Measurements from ENCODE around the gene KAZN.

Gene KAZN

DNA sequence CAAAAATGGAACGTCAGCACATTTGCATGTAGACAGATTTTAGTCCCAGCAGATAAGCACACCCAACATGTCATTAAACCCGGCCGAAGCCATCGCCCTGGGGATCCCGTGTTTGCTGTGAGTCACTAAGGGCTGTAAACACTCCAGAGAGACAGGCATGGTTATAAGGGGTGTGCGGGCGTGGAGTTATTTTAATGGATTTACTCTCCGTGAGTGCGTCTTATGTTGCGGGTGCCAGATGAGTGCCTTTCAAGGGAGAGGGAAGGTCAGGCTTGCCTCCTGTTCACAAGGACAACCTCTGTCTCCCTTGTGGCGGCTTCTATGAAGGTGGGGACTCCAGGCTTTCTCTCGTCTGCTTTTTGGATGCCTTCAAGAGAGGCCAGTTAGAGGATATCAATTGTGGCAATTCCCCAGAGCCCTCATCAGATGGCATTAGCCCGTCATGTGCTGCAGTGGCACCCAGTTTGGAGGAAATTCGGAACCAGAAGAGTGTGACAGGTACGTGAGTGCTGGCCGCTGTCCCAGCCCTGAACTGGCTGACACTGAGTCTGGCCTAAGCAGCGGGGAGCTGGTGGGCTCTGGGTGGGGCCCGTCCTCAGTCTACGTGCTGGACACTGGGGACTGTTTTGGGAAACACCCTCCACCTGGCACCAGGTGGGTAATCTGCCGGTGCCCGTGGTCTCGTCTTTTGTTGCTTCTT lies 331.2 kb downstream of the KAZN start:
- H3K9ac ChIP-seq (ENCODE audit: low read length): no peak overlapping the region
- H3K9me3 ChIP-seq (ENCODE audit: low read length): no peaks in the 10 kb centered on the region
- H3F3A ChIP-seq (ENCODE audit: insufficient read depth, low read length): no peaks in the 10 kb centered on the region
- no peak overlapping the region for H3K4me3 ChIP-seq (ENCODE audit: low read depth, low read length, poor library complexity, severe bottlenecking)
- no peaks in the 10 kb centered on the region for H4K20me1 ChIP-seq (ENCODE audit: insufficient read depth, low read length)
- no peak overlapping the region for H3K27ac ChIP-seq (ENCODE audit: low read depth, low read length, poor library complexity, severe bottlenecking)
- H3K79me2 ChIP-seq (ENCODE audit: insufficient read depth, low read length): no peaks in the 10 kb centered on the region
- no peaks in the 10 kb centered on the region for H3K9me2 ChIP-seq (ENCODE audit: low read depth, low read length)
- H2AFZ ChIP-seq (ENCODE audit: low read length): no peak overlapping the region
- H3K36me3 ChIP-seq (ENCODE audit: insufficient read depth, low read length): no peaks in the 10 kb centered on the region
- no peak for TF ChIP-seq CTCF (IDR thresholded peaks at IDR 0.05; ENCODE audit: low read length)
- TF ChIP-seq EZH2 (IDR thresholded peaks at IDR 0.05; ENCODE audit: borderline replicate concordance, low read length): no peak
- no peak overlapping the region for H3K4me2 ChIP-seq (ENCODE audit: low read length)
- no peaks in the 10 kb centered on the region; the same call in 1 of the 2 replicates for H3K27me3 ChIP-seq (ENCODE audit: insufficient read depth, low read length)
- H3K4me1 ChIP-seq (ENCODE audit: insufficient read depth, low read length, severe bottlenecking): no peaks in the 10 kb centered on the region

DNA sequence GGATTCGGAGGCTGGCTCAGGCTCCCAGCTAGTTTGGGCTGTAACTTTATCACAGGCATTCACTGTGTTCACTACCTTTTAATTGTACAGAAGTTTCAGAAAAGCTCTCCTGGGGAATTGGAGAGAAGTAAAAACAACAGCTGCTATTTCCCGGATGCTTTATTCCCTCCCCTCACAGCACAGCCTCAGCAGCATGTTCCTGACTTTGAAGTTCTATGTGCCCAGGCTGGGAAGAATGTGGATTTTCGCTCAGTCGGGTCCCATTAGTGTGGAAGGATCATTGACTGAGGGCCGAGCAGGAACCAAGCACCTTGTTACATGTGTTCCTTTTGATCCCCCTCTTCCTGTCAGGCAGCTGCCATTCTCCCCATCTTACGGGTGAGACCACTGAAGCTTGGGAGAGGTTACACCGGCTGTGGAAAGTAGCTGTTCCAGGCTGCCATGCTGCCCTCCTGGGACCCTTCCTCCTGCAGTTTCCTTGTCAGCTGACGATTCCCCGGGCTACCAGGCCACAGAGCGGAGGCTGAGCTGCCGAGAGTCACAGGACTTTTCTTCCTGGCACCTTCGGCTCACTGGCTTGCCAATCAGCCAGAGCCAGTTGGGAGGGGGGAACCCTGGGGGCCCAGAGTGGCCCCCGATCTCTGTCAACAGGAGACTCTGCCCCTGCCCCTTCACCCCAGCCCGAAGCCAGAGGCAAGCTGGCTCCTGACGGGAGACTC lies 331.9 kb downstream of the KAZN start:
- H3K9me2 ChIP-seq (ENCODE audit: low read depth, low read length): no peaks in the 10 kb centered on the region
- H3K27ac ChIP-seq (ENCODE audit: low read depth, low read length, poor library complexity, severe bottlenecking): no peak overlapping the region
- no peaks in the 10 kb centered on the region for H3K36me3 ChIP-seq (ENCODE audit: insufficient read depth, low read length)
- no peaks in the 10 kb centered on the region for H3K9me3 ChIP-seq (ENCODE audit: low read length)
- no peaks in the 10 kb centered on the region for H4K20me1 ChIP-seq (ENCODE audit: insufficient read depth, low read length)
- no peak overlapping the region for H3K4me3 ChIP-seq (ENCODE audit: low read depth, low read length, poor library complexity, severe bottlenecking)
- no peaks in the 10 kb centered on the region for H3F3A ChIP-seq (ENCODE audit: insufficient read depth, low read length)
- TF ChIP-seq CTCF (IDR thresholded peaks at IDR 0.05; ENCODE audit: low read length) (no peak), EZH2 (IDR thresholded peaks at IDR 0.05; ENCODE audit: borderline replicate concordance, low read length) (no peak)
- H3K27me3 ChIP-seq (ENCODE audit: insufficient read depth, low read length): no peaks in the 10 kb centered on the region; the same call in 1 of the 2 replicates
- H3K79me2 ChIP-seq (ENCODE audit: insufficient read depth, low read length): no peaks in the 10 kb centered on the region
- no peak overlapping the region for H3K4me2 ChIP-seq (ENCODE audit: low read length)
- no peaks in the 10 kb centered on the region for H3K4me1 ChIP-seq (ENCODE audit: insufficient read depth, low read length, severe bottlenecking)
- no peak overlapping the region for H2AFZ ChIP-seq (ENCODE audit: low read length)
- H3K9ac ChIP-seq (ENCODE audit: low read length): no peak overlapping the region

- Histone ChIP-seq H3K27ac (ENCODE audit: low read depth, low read length, poor library complexity, severe bottlenecking) (no peak overlapping the region), H3K9ac (ENCODE audit: low read length) (no peak overlapping the region), H3K4me2 (ENCODE audit: low read length) (no peak overlapping the region), H3F3A (ENCODE audit: insufficient read depth, low read length) (no peaks in the 10 kb centered on the region), H3K36me3 (ENCODE audit: insufficient read depth, low read length) (no peaks in the 10 kb centered on the region), H2AFZ (ENCODE audit: low read length) (no peak overlapping the region), H3K79me2 (ENCODE audit: insufficient read depth, low read length) (no peaks in the 10 kb centered on the region), H3K27me3 (ENCODE audit: insufficient read depth, low read length) (peaks cover 8% of the 10 kb centered on the region; the same call in 1 of the 2 replicates), H3K9me2 (ENCODE audit: low read depth, low read length) (no peaks in the 10 kb centered on the region), H4K20me1 (ENCODE audit: insufficient read depth, low read length) (no peaks in the 10 kb centered on the region), H3K4me1 (ENCODE audit: insufficient read depth, low read length, severe bottlenecking) (no peaks in the 10 kb centered on the region), H3K4me3 (ENCODE audit: low read depth, low read length, poor library complexity, severe bottlenecking) (no peak overlapping the region), H3K9me3 (ENCODE audit: low read length) (no peaks in the 10 kb centered on the region)
- TF ChIP-seq CTCF (IDR thresholded peaks at IDR 0.05; ENCODE audit: low read length): no peak
- TF ChIP-seq EZH2 (IDR thresholded peaks at IDR 0.05; ENCODE audit: borderline replicate concordance, low read length): no peak
These were observed 333.7 kb downstream of the KAZN start for GRCh38 chr1:14932034-14932638.
